Natural killer cell (primary cell): ENCODE data around the gene MED12L. TPM values are rescaled to one million over a fixed set of nuclear protein-coding genes. Genes with fewer than 3 reads are reported as not detected.

Experiments
- ATAC-seq, 3 donors: fragments of 150-1000 bp in 2 of 3; fragments of 200-7000 bp in 1 of 3; cut with Tn5 transposase; 1 replicate in 1 of 3; 2 replicates in 2 of 3; pipeline ENCODE4 v1.10.0; 2021; ENCODE audit warnings: mild to moderate bottlenecking in 2 of 3, moderate library complexity in 2 of 3
- DNase-seq, 2 donors: peaks; one replicate each; pipeline versions ENCODE4 v3.0.0 to v3.0.0-alpha.2; 2013 to 2021; ENCODE audit warnings: mixed read lengths in 1 of 2
- H3K27ac ChIP-seq: one replicate; pipeline ENCODE4 v1.5.1; 2013; ENCODE audit warnings: mild to moderate bottlenecking, low read length
- H3K27me3 ChIP-seq: one replicate; pipeline ENCODE4 v1.6.1; 2013; ENCODE audit warnings: low read length; ENCODE audit not compliant: control insufficient read depth, insufficient read depth
- H3K36me3 ChIP-seq: one replicate; pipeline ENCODE4 v1.6.1; 2013; ENCODE audit warnings: low read length; ENCODE audit not compliant: control insufficient read depth, insufficient read depth
- H3K4me1 ChIP-seq: one replicate; pipeline ENCODE4 v1.6.1; 2013; ENCODE audit warnings: low read length; ENCODE audit not compliant: control insufficient read depth, insufficient read depth
- H3K4me3 ChIP-seq: one replicate; pipeline ENCODE4 v1.5.1; 2013; ENCODE audit warnings: low read length
- H3K9me3 ChIP-seq: one replicate; pipeline ENCODE4 v1.6.1; 2013; ENCODE audit warnings: low read length; ENCODE audit not compliant: control insufficient read depth, insufficient read depth
- H3K27ac Mint-ChIP-seq, 2 donors: one replicate each; pipeline ENCODE4 v1.8.0; 2022; ENCODE audit warnings: mild to moderate bottlenecking in 2 of 2, mixed read lengths in 2 of 2, moderate library complexity in 1 of 2
- H3K27me3 Mint-ChIP-seq, 2 donors: one replicate each; pipeline ENCODE4 v1.8.0; 2022; ENCODE audit warnings: low read depth in 2 of 2, mixed read lengths in 2 of 2
- H3K36me3 Mint-ChIP-seq: one replicate; pipeline ENCODE4 v1.8.0; 2022; ENCODE audit warnings: mixed read lengths
- H3K4me1 Mint-ChIP-seq, 2 donors: one replicate each; pipeline ENCODE4 v1.8.0; 2022; ENCODE audit warnings: mixed read lengths in 2 of 2
- H3K4me3 Mint-ChIP-seq: one replicate; pipeline ENCODE4 v1.8.0; 2022; ENCODE audit warnings: mild to moderate bottlenecking, moderate library complexity, mixed read lengths
- H3K9me3 Mint-ChIP-seq, 2 donors: one replicate each; pipeline ENCODE4 v1.8.0; 2022; ENCODE audit warnings: mixed read lengths in 2 of 2
- CTCF ChIP-seq: fragments of 200-600 bp; IDR thresholded peaks from one replicate; pipeline ENCODE4 v1.8.0; 2022; ENCODE audit warnings: antibody characterized with exemption
- WGBS: methylation state at CpG from one replicate; pipeline ENCODE4 v1.1.7; 2013; ENCODE audit warnings: missing lambda C conversion rate; ENCODE audit not compliant: insufficient coverage; 5-methylcytosine and 5-hydroxymethylcytosine counted together
- intact Hi-C: fragments of 100-400 bp; cut with micrococcal nuclease; formaldehyde crosslinking; loops from one replicate; pipeline ENCODE4 v1.14.2; 2022
- total RNA-seq, 4 donors: library from RNA; stranded (reverse); fragments of 120-200 nt in 1 of 4; gene quantifications; one replicate each; pipeline versions ENCODE4 v1.2.3 to v1.2.4, GENCODE V29; 2013 to 2022

Gene MED12L
- total RNA-seq, 3 donors from 2014 or later (not counting 1 experiment from before 2014, with no cell fraction given), result 3.0 to 6.5 (median 3.0) TPM

GRCh38 chr3:151281671-151282324 is 196.3 kb downstream of the MED12L start:
- H3K9me3 ChIP-seq, result no peaks in the 10 kb centered on the region
- Mint-ChIP-seq H3K9me3 (no peaks in the 10 kb centered on the region), H3K27ac (no peak overlapping the region), H3K4me3 (no peak overlapping the region), H3K36me3 (no peaks in the 10 kb centered on the region), H3K27me3 (no peaks in the 10 kb centered on the region), H3K4me1 (peaks cover 10 to 13% of the 10 kb centered on the region in 2 donors)
- DNase-seq (no peak), ATAC-seq (no peak)
- no peak overlapping the region for H3K27ac ChIP-seq
- no peaks in the 10 kb centered on the region for H3K27me3 ChIP-seq
- peaks cover 6% of the 10 kb centered on the region for H3K4me1 ChIP-seq
- intact Hi-C loops, result loop anchor here (2.0 kb wide), 1 partner anchor 495 kb away; no protein-coding TSS in a partner anchor
- TF ChIP-seq CTCF, result no peak
- H3K36me3 ChIP-seq, result no peaks in the 10 kb centered on the region
- no peak overlapping the region for H3K4me3 ChIP-seq
- 90% methylated on average over 7 of the region's 9 CpGs for WGBS

GRCh38 chr3:151282921-151283320 is 197.5 kb downstream of the MED12L start:
- no peaks in the 10 kb centered on the region for H3K9me3 Mint-ChIP-seq
- Histone ChIP-seq H3K27me3 (no peaks in the 10 kb centered on the region), H3K9me3 (no peaks in the 10 kb centered on the region), H3K27ac (no peak overlapping the region), H3K4me1 (peaks cover 3% of the 10 kb centered on the region), H3K4me3 (no peak overlapping the region), H3K36me3 (no peaks in the 10 kb centered on the region)
- no peaks in the 10 kb centered on the region for H3K36me3 Mint-ChIP-seq
- H3K27ac Mint-ChIP-seq, result no peak overlapping the region
- ATAC-seq, result peak; percentile 71 to 82 (median 77)
- peak; percentile 80 for TF ChIP-seq CTCF
- WGBS, result 0% methylated on average over 1 of the region's 1 CpG
- DNase-seq, result peak in 1 of 2 donors; percentile 81
- intact Hi-C loops, result loop anchor here (1.0 to 2.0 kb wide), 3 partner anchors 56 to 496 kb away; no protein-coding TSS in a partner anchor
- H3K4me1 Mint-ChIP-seq, result peaks cover 8 to 11% of the 10 kb centered on the region in 2 donors
- peaks cover 0 to 2% of the 10 kb centered on the region in 2 donors for H3K27me3 Mint-ChIP-seq
- no peak overlapping the region for H3K4me3 Mint-ChIP-seq

GRCh38 chr3:151283387-151283786 is 197.9 kb downstream of the MED12L start:
- Mint-ChIP-seq H3K27ac (no peak overlapping the region), H3K9me3 (no peaks in the 10 kb centered on the region), H3K36me3 (no peaks in the 10 kb centered on the region), H3K4me1 (peaks cover 4 to 8% of the 10 kb centered on the region in 2 donors), H3K4me3 (no peak overlapping the region), H3K27me3 (peaks cover 0 to 2% of the 10 kb centered on the region in 2 donors)
- Histone ChIP-seq H3K36me3 (no peaks in the 10 kb centered on the region), H3K4me1 (peaks cover 3% of the 10 kb centered on the region), H3K4me3 (no peak overlapping the region), H3K9me3 (no peaks in the 10 kb centered on the region), H3K27me3 (no peaks in the 10 kb centered on the region), H3K27ac (no peak overlapping the region)
- WGBS, result 79% methylated on average over 1 of the region's 4 CpGs
- TF ChIP-seq CTCF, result no peak
- DNase-seq (peak in 1 of 2 donors; percentile 13), ATAC-seq (peak in 1 of 3 donors; percentile 26)
- intact Hi-C loops, result loop anchor here (1.0 to 2.0 kb wide), 3 partner anchors 56 to 497 kb away; no protein-coding TSS in a partner anchor
